Stimulated activated CD8-positive, alpha-beta memory T cell treated with anti-CD3 and anti-CD28 coated beads, Interleukin-15, amount 100 ng/mL, for 1 hour (primary cell): Measurements from ENCODE around the gene UBE4B.
"Not testable (repeated sequence)": the region's sequence is repeated elsewhere in the genome, so short reads cannot be mapped to it uniquely, and the experiment has no call there.

Experiments used
- DNase-seq: peaks from one replicate; pipeline ENCODE4 v3.0.0-alpha.2; 2020; ENCODE audit warnings: low read depth

The UBE4B gene

GRCh38 chr1:10073371-10073770, 40.6 kb downstream of the UBE4B start:
- DNase-seq = not testable (repeated sequence)

GRCh38 chr1:10074059-10074851, 41.5 kb downstream of the UBE4B start:
- peak; percentile 35 for DNase-seq

- DNase-seq = no peak
These were observed 42.3 kb downstream of the UBE4B start for GRCh38 chr1:10074852-10075730.

GRCh38 chr1:10075732-10076131, 43.0 kb downstream of the UBE4B start:
- no peak for DNase-seq

DNA sequence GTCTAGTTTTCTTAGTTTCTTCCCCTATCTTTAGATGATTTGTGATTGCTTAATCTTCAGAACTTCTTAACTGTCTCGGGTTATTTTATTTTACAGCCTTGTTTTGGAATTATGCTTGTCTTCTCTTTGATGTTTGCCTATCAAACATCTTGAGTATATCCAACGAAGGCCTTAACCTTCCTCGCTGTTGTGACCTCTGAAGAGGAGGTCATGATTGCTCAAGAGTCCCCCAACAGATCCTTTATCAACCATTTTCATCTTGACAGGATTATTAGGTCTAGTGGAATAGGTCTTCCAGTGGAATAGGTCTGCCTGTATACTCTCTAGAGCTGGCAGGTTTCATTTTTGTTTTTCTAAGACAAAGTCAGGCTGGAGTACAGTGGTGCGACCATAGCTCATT, 45.7 kb downstream of the UBE4B start:
- DNase-seq = no peak

GRCh38 chr1:10080523-10080922, 47.8 kb downstream of the UBE4B start:
- no peak for DNase-seq

- no peak for DNase-seq
These were observed 50.2 kb downstream of the UBE4B start for GRCh38 chr1:10082785-10083479.

DNA sequence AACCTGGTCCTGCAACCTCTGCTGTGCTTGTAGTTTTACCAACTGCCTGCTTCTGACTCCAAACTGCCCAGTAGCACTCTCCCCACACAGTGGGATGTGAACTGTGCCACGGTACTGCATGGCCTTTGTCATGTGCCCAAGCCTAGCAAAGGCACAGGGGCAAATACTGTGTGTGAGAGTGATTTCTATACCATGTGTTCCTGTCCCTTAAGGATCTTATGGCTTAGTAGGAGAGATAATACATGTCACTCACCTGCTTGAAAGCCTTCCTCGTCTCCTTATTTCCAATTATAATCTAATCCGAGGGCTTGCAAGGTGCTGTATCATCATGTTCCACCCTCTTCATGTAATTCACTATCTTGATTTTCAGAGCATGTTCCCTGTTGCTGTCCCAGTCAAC, 51.3 kb downstream of the UBE4B start:
- no peak for DNase-seq

- DNase-seq = no peak
These were observed 52.3 kb downstream of the UBE4B start for GRCh38 chr1:10085076-10085475.

- no peak for DNase-seq
These were observed 54.5 kb downstream of the UBE4B start for GRCh38 chr1:10087210-10087609.

DNA sequence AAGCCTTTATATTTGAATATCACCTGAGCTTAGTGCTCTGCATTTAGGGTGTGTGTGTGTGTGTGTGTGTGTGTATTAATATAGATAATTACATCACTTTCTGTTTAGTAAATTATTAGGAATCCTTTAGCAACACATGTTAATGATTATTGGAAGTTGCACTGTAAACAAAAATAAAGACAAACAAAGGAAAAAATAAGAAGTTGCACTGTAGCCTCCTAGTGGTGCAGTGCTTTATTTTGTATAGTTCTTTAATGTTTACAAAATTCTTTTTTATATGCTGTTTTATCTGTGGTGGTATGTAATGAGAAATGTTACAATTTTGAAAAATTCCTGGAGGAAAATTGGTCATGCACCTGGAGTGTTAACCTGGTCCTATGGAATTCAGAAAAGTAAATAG, 69.2 kb downstream of the UBE4B start:
- DNase-seq = no peak

DNA sequence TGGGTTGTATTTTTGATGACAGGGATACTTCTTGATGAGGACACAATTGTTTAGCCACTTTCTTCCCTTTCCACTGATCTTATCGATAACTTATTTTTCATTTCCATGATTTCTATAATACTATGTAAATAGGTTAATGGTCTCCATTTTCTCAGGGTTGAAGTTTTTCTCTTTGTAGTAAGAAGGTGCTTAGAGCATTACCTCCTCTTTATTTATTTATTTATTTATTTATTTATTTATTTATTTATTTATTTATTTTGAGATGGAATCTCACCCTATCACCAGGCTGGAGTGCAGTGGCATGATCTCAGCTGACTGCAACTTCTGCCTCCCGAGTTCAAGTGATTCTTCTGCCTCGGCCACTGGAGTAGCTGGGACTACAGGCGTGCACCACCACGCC, 70.4 kb downstream of the UBE4B start:
- DNase-seq = no peak

GRCh38 chr1:10104834-10105233, 72.1 kb downstream of the UBE4B start:
- no peak for DNase-seq

GRCh38 chr1:10105484-10105883, 72.7 kb downstream of the UBE4B start:
- DNase-seq = no peak

GRCh38 chr1:10106241-10106640, 73.5 kb downstream of the UBE4B start:
- DNase-seq = no peak

DNA sequence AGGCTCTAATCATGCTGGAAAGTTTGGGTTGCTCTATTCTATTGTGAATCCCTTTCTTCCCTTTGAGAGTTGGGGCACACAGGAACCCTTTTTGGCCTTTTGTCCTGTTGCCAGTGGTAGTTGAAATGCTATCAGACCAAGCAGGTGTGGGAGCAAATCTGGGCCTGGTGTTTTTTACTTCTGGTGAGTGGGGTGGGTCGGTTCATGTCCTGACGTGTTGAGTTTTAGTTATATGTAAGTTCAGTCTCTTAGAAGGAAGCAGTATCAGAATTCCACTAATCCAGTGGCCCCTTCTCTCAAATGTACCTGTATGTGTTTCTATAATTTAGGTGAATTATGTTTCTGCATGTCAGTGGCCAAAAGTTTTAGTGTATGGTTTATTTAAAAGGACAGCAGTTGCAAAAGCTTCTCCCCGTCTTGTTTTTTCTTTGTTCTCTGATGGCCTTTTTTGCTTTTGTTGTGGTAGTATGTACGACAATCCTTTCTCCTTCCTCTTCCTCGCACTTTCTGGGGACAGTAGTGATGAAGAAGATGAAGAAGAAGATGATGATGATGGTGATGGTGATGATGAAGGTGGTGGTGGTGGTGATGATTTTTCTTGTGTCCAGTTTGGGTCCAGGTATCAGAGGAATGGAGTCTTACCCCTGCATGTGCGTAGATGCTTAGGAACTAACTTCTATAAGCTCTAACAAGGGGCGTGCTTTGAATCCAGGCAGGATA, 74.2 kb downstream of the UBE4B start:
- no peak for DNase-seq

DNA sequence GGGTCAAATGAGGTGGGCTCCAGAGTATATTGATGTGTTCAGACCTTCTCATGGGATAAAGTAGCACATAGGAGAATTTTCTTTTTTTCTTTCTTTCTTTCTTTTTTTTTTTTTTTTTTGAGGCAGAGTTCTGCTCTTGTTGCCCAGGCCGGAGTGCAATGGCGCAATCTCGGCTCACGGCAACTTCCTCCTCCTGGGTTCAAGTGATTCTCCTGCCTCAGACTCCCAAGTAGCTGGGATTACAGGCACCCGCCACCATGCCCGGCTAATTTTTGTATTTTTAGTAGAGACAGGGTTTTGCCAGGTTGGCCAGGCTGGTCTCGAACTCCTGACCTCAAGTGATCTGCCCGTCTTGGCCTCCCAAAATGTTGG, 74.7 kb downstream of the UBE4B start:
- DNase-seq = not testable (repeated sequence)

DNA sequence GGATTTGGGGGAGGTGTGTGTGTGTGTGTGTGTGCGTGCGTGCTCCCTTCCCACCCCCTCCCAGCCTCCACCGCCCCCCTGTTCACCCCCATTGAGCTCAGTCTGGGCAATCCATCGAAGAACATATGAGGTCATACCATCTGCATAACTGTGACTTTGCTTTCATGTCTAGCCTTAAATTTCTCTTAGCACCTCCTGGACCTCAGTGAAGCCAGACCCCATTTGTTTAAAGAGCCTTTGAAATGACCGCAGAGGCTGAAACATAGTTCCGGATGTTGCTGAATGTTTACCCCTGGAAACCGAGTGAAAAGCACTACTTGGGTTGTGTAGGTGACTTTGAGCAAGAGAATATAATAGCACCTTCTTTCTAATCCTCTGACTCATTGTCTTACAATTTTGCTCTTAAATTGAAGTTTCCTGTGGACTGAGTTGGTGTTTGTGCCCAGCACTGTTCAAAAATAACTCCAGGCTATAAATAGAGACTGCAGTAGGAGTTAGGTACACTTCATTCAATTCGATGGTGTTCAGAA, 75.4 kb downstream of the UBE4B start:
- DNase-seq = no peak

GRCh38 chr1:10108948-10109708, 76.4 kb downstream of the UBE4B start:
- no peak for DNase-seq

GRCh38 chr1:10113501-10113900, 80.7 kb downstream of the UBE4B start:
- DNase-seq = no peak

- no peak for DNase-seq
These were observed 82.0 kb downstream of the UBE4B start for GRCh38 chr1:10114746-10115145.
